Parathyroid adenoma (tissue), 2 donors: ENCODE results near the gene IL17D.
"Not testable (repeated sequence)": the region's sequence is repeated elsewhere in the genome, so short reads cannot be mapped to it uniquely, and the experiment has no call there.

Experiments used
- H2AFZ ChIP-seq: fragments of 300-600 bp; sonication (generic); one replicate; pipeline ENCODE4 v1.7.0; 2017; ENCODE audit warnings: antibody characterized with exemption, mild to moderate bottlenecking
- H3K27ac ChIP-seq: fragments of 300-600 bp; sonication (generic); one replicate; pipeline ENCODE4 v1.7.0; 2017
- H3K27me3 ChIP-seq: fragments of 300-600 bp; sonication (generic); one replicate; pipeline ENCODE4 v1.7.0; 2017; ENCODE audit warnings: low read length; ENCODE audit not compliant: control insufficient read depth, insufficient read depth
- H3K36me3 ChIP-seq: fragments of 300-600 bp; sonication (generic); one replicate; pipeline ENCODE4 v1.7.0; 2017; ENCODE audit warnings: low read length; ENCODE audit not compliant: control insufficient read depth, insufficient read depth
- H3K4me1 ChIP-seq: fragments of 300-600 bp; sonication (generic); one replicate; pipeline ENCODE4 v1.7.0; 2017; ENCODE audit warnings: control low read depth
- H3K4me2 ChIP-seq: fragments of 300-600 bp; sonication (generic); one replicate; pipeline ENCODE4 v1.7.0; 2017; ENCODE audit warnings: low read length
- H3K4me3 ChIP-seq: fragments of 300-600 bp; sonication (generic); one replicate; pipeline ENCODE4 v1.7.0; 2017; ENCODE audit warnings: low read depth, low read length
- H3K79me2 ChIP-seq: fragments of 300-600 bp; sonication (generic); one replicate; pipeline ENCODE4 v1.7.0; 2017; ENCODE audit warnings: control low read depth
- H3K9ac ChIP-seq: fragments of 300-600 bp; sonication (generic); one replicate; pipeline ENCODE4 v1.7.0; 2017; ENCODE audit warnings: mild to moderate bottlenecking
- H3K9me3 ChIP-seq: fragments of 300-600 bp; sonication (generic); one replicate; pipeline ENCODE4 v1.7.0; 2017; ENCODE audit warnings: low read length; ENCODE audit not compliant: control insufficient read depth
- TF ChIP-seq, protein P1 (sequence below): fragments of 300-600 bp; sonication (generic); IDR thresholded peaks from one replicate; pipeline ENCODE4 v1.7.0; 2017; ENCODE audit warnings: antibody characterized with exemption, mild to moderate bottlenecking
- donor health status: primary hyperparathyroidism.

IL17D gene

DNA sequence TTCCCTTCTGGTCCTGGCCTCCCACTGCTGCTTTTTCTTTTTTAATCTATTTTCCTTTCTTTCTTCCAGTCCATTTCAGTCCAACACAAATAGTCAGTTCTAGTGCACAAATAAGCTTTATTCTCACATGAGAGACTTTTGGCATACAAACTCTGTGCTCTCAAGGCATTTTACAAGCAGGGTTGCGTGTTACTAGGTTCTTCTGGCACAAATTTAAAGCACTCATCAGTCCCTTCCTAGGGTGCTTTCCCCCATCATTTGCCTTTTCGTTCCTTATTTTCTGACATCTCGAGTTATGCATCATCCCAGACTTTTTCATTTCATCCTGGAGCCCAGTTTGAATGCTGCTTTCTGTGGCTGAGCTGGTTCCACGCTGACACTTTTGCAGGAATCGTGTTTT lies 29.8 kb upstream of the IL17D start:
- Histone ChIP-seq H3K9ac (no peak overlapping the region), H3K27me3 (no peaks in the 10 kb centered on the region), H3K27ac (no peak overlapping the region), H3K4me3 (no peak overlapping the region), H3K36me3 (no peaks in the 10 kb centered on the region), H3K9me3 (no peaks in the 10 kb centered on the region), H2AFZ (no peak overlapping the region), H3K4me1 (no peaks in the 10 kb centered on the region), H3K4me2 (no peak overlapping the region), H3K79me2 (no peaks in the 10 kb centered on the region)
- TF ChIP-seq, protein P1, sequence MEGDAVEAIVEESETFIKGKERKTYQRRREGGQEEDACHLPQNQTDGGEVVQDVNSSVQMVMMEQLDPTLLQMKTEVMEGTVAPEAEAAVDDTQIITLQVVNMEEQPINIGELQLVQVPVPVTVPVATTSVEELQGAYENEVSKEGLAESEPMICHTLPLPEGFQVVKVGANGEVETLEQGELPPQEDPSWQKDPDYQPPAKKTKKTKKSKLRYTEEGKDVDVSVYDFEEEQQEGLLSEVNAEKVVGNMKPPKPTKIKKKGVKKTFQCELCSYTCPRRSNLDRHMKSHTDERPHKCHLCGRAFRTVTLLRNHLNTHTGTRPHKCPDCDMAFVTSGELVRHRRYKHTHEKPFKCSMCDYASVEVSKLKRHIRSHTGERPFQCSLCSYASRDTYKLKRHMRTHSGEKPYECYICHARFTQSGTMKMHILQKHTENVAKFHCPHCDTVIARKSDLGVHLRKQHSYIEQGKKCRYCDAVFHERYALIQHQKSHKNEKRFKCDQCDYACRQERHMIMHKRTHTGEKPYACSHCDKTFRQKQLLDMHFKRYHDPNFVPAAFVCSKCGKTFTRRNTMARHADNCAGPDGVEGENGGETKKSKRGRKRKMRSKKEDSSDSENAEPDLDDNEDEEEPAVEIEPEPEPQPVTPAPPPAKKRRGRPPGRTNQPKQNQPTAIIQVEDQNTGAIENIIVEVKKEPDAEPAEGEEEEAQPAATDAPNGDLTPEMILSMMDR = no peak

DNA sequence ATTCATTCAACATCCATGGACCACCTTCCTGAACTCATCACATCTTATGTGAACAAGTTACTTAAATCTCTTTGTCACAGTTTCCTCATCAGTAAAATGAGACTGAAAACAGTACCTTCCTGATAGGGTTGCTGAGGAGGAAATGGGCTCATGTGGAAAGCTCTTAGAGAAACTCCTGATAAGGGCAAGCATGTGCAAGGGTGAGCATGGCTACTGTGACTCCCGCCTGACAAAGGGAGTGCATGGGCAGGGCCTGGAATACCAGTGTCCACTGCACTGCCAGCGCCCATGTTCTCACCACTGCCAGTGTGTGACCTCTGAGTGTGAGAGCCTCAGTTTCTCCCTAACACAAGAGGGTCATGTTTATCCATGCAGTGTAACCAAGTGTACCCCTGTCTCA lies 27.3 kb upstream of the IL17D start:
- H2AFZ ChIP-seq = no peak overlapping the region
- no peaks in the 10 kb centered on the region for H3K9me3 ChIP-seq
- H3K9ac ChIP-seq = no peak overlapping the region
- H3K79me2 ChIP-seq = no peaks in the 10 kb centered on the region
- H3K4me3 ChIP-seq = no peak overlapping the region
- H3K27ac ChIP-seq = no peak overlapping the region
- TF ChIP-seq, protein P1 = no peak
- H3K27me3 ChIP-seq = no peaks in the 10 kb centered on the region
- no peak overlapping the region for H3K4me2 ChIP-seq
- no peaks in the 10 kb centered on the region for H3K36me3 ChIP-seq
- no peaks in the 10 kb centered on the region for H3K4me1 ChIP-seq

DNA sequence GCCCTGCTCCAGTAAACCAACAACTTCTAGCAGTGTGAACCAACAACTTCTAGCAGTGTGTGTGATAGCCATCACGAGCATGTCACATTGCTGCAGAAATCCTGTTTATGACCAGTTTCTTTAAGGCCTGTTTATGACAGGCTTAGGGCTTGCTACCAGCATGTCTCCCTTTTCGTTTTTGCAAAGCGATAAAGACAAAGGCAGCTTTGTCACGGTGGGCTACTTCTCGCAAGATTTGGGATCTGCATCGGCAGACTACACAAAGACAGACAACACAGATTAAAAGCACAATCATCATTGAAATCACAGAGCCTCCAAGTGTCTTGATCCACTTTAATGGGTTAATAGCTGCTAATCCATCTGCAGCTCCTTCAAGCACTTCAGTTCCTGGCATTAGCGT lies 24.9 kb upstream of the IL17D start:
- not testable (repeated sequence) for H3K4me1 ChIP-seq, H2AFZ ChIP-seq, H3K9ac ChIP-seq, H3K9me3 ChIP-seq, H3K4me2 ChIP-seq, H3K79me2 ChIP-seq, H3K27ac ChIP-seq, H3K4me3 ChIP-seq, H3K36me3 ChIP-seq, H3K27me3 ChIP-seq

DNA sequence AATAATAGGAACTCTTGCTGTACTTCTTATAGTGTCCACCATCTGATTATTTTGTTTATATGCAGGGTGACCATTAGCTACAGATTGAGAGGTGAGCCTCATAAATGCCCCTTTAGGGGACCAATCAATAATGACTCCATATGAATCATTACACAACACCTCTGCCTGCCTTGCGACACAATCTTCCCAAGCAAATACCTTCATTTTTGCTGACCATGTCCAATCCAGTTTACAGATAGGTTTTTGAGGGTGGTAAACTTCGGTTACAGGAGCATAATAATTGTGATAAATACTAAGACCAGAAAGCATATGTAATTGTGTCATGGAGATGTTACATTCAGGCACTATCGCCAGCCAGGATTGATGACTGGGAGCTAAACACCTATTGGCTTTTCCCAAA lies 23.6 kb upstream of the IL17D start:
- Histone ChIP-seq H3K79me2 (no peaks in the 10 kb centered on the region), H3K4me3 (no peak overlapping the region), H3K9ac (no peak overlapping the region), H3K9me3 (no peaks in the 10 kb centered on the region), H3K4me2 (no peak overlapping the region), H3K27ac (no peak overlapping the region), H3K36me3 (no peaks in the 10 kb centered on the region), H3K4me1 (no peaks in the 10 kb centered on the region), H3K27me3 (no peaks in the 10 kb centered on the region), H2AFZ (no peak overlapping the region)
- TF ChIP-seq, protein P1 = no peak

DNA sequence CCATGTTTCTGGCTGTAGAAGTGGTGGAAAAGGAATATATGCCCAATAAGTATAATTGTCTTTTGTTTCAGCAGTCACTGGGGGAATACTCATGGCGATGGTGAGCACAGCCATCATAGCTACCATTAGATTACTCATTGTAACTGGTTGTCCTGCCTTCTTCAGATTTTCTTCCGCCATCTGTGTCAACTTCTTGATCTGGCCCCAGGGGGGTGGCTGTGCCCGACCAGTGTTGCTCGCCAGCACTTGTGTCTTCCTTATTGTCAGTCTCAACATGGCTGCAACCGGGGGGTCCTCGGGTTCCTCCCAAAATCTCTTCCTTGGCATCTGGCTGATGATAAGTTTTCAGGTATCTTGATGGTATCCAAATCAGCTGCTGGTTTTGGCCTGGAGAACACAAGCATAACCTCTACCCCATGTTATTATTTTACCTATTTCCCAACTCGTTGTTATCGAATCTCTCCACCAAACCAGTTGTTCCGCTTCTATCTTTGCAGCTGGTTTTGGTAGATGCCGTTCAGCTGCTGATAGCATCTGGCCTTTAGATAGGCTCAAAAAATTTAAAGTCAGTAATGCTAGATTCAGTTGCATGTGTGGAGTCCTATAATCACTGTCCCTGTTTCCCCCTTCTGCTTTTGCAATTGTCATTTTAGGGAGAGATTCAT lies 23.0 kb upstream of the IL17D start:
- Histone ChIP-seq H3K9me3 (no peaks in the 10 kb centered on the region), H2AFZ (no peak overlapping the region), H3K36me3 (no peaks in the 10 kb centered on the region), H3K4me1 (no peaks in the 10 kb centered on the region), H3K27ac (no peak overlapping the region), H3K4me3 (no peak overlapping the region), H3K27me3 (no peaks in the 10 kb centered on the region), H3K79me2 (no peaks in the 10 kb centered on the region), H3K9ac (no peak overlapping the region), H3K4me2 (no peak overlapping the region)
- TF ChIP-seq, protein P1 = no peak

DNA sequence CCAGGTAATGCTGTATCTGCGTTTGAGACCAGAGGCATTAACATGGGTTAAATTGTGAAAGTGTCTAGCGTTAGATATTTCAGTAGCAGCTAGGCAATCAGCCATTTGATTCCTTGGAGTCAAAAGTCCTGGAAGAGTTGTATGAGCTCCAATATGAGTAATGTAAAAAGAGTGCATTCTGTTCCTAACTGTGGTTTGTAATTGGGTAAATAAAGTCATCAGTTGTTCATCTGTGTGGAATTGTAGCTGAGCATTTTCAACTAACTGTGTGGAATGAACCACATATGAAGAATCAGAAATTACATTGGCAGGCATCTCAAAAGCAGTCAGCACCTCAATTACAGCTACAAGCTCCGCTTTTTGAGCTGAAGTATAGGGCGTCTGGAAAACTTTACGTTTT lies 22.0 kb upstream of the IL17D start:
- not testable (repeated sequence) for H3K79me2 ChIP-seq, H3K27ac ChIP-seq, H3K4me3 ChIP-seq, H3K4me2 ChIP-seq, H3K4me1 ChIP-seq, H3K9ac ChIP-seq, H3K9me3 ChIP-seq, H2AFZ ChIP-seq, H3K27me3 ChIP-seq, H3K36me3 ChIP-seq
